K562 (cell line): ENCODE results near the gene SHANK1. TPM values are rescaled to one million over a fixed set of nuclear protein-coding genes. Genes with fewer than 3 reads are reported as not detected.

Experiments used
- ATAC-seq: fragments of 200-7000 bp; cut with Tn5 transposase; 3 replicates; pipeline ENCODE4 v1.9.1; 2020; ENCODE audit warnings: moderate library complexity
- BruUV-seq: library from RNA; stranded (reverse); fragments of 400-500 nt; replicated peaks from 2 replicates; lab custom pipeline; 2021; lab: Mats Ljungman, UMichigan
- CTCF ChIA-PET: fragments of 300-600 bp; formaldehyde crosslinking; extraction: SDS; loops from one replicate; lab custom pipeline; 2021; ENCODE audit warnings: low intra/inter-chr PET ratio; lab: Yijun Ruan, JAX
- POLR2A ChIA-PET: fragments of 300-600, 350-650 bp; sonication (Branson Sonifier 250); formaldehyde crosslinking; extraction: SDS; loops from one replicate; lab custom pipeline; 2021; ENCODE audit warnings: antibody characterized with exemption, inconsistent platforms; lab: Yijun Ruan, JAX
- DNase-seq, 4 experiments: peaks; one replicate each; pipeline versions ENCODE4 v3.0.0 to v3.0.0-alpha.2; 2011 to 2018; ENCODE audit warnings: low spot score in 3 of 4, mixed read lengths in 3 of 4; ENCODE audit errors: extremely low read depth in 1 of 4
- FAIRE-seq: peaks from 2 replicates; lab custom pipeline; 2011; peaks lifted over from hg19 to GRCh38; lab: Jason Lieb, UNC
- H2AFZ ChIP-seq: 2 replicates; pipeline ENCODE4 v1.6.0; 2011; ENCODE audit warnings: low read depth, low read length, control low read depth, inconsistent platforms
- H3K27ac ChIP-seq: fragments of 200-600 bp; 3 replicates; pipeline ENCODE4 v1.8.0; 2011; ENCODE audit warnings: low read depth, mild to moderate bottlenecking, control low read depth, inconsistent platforms, low read length, moderate library complexity, mixed read lengths; ENCODE audit errors: extremely low read depth
- H3K27me3 ChIP-seq, 2 experiments: fragments of 300-600 bp in 1 of 2; 2 replicates in 1 of 2; 3 replicates in 1 of 2; pipeline versions ENCODE4 v1.6.0 to v1.8.0; 2011; ENCODE audit warnings: inconsistent platforms in 2 of 2, low read length in 2 of 2, mild to moderate bottlenecking in 1 of 2, mixed read lengths in 1 of 2, moderate library complexity in 1 of 2; ENCODE audit not compliant: control insufficient read depth in 2 of 2, insufficient read depth in 2 of 2
- H3K36me3 ChIP-seq: fragments of 300-600 bp; 3 replicates; pipeline ENCODE4 v1.8.0; 2011; ENCODE audit warnings: mild to moderate bottlenecking, low read length, inconsistent platforms; ENCODE audit not compliant: control insufficient read depth, insufficient read depth
- H3K4me1 ChIP-seq, 2 experiments: fragments of 200-600 bp in 1 of 2; replicated peaks in 1 of 2; 2 replicates in 1 of 2; 3 replicates in 1 of 2; pipeline versions ENCODE4 v1.5.1 to v1.8.0; 2011; ENCODE audit warnings: inconsistent platforms in 2 of 2, low read length in 2 of 2, mild to moderate bottlenecking in 1 of 2, mixed read lengths in 1 of 2, moderate library complexity in 1 of 2; ENCODE audit not compliant: control insufficient read depth in 2 of 2, insufficient read depth in 2 of 2
- H3K4me2 ChIP-seq: 2 replicates; pipeline ENCODE4 v1.6.1; 2011; ENCODE audit warnings: low read length, control low read depth, inconsistent platforms, mixed read lengths; ENCODE audit not compliant: insufficient read depth
- H3K4me3 ChIP-seq: fragments of 200-600 bp; sonication (generic), shearing (Covaris generic); 2 replicates; pipeline ENCODE4 v1.5.1; 2016; ENCODE audit warnings: control low read depth, inconsistent platforms
- H3K79me2 ChIP-seq: fragments of 200-600 bp; 3 replicates; pipeline ENCODE4 v1.8.0; 2011; ENCODE audit warnings: low read length, inconsistent platforms; ENCODE audit not compliant: control insufficient read depth, insufficient read depth
- H3K9ac ChIP-seq, 2 experiments: 2 replicates each; pipeline versions ENCODE4 v1.6.0 to v1.6.1; 2011; ENCODE audit warnings: low read depth in 2 of 2, low read length in 2 of 2, control low read depth in 1 of 2, inconsistent platforms in 1 of 2, mild to moderate bottlenecking in 1 of 2, mixed read lengths in 1 of 2; ENCODE audit not compliant: insufficient read depth in 1 of 2
- H3K9me1 ChIP-seq: one replicate; pipeline ENCODE4 v1.6.0; 2011; ENCODE audit warnings: inconsistent platforms, mild to moderate bottlenecking, low read length, moderate library complexity; ENCODE audit not compliant: control insufficient read depth, insufficient read depth
- H3K9me3 ChIP-seq: replicated peaks from 2 replicates; pipeline ENCODE4 v1.5.1; 2011; ENCODE audit warnings: low read depth, low read length, inconsistent platforms; ENCODE audit not compliant: control insufficient read depth, insufficient read depth
- H4K20me1 ChIP-seq: replicated peaks from 2 replicates; pipeline ENCODE4 v1.6.1; 2011; ENCODE audit warnings: low read length, inconsistent platforms, mixed read lengths; ENCODE audit not compliant: control insufficient read depth, insufficient read depth
- POLR2AphosphoS2 ChIP-seq: IDR thresholded peaks from 2 replicates; pipeline ENCODE4 v1.6.1; 2012; ENCODE audit warnings: low read length, improper control_type of control experiment
- TAF9B ChIP-seq: fragments of 450-650 bp; IDR thresholded peaks from 2 replicates; pipeline ENCODE4 v1.6.1; 2018; ENCODE audit warnings: mild to moderate bottlenecking; ENCODE audit not compliant: partially characterized antibody
- THRAP3 ChIP-seq: fragments of 450-650 bp; IDR thresholded peaks from 2 replicates; pipeline ENCODE4 v1.6.1; 2016; ENCODE audit warnings: mild to moderate bottlenecking, inconsistent platforms, borderline replicate concordance
- ZNF717 ChIP-seq: fragments of 250-450 bp; sonication (Bioruptor Pico); IDR thresholded peaks from 2 replicates; pipeline ENCODE4 v1.5.0; 2021
- WGBS: fragments of 100-300 bp; shearing (Covaris generic); methylation state at CpG from one replicate; pipeline ENCODE4 v1.1.6; 2016; ENCODE audit warnings: low coverage, mixed read lengths; ENCODE audit not compliant: insufficient coverage; ENCODE audit errors: missing lambda C conversion rate; 5-methylcytosine and 5-hydroxymethylcytosine counted together
- in situ Hi-C: fragments of 300-500 bp; cut with MboI; formaldehyde crosslinking; loops from 4 replicates; pipeline ENCODE4 v1.15.0; 2018; ENCODE audit warnings: inconsistent platforms, mixed read lengths
- intact Hi-C: fragments of 100-400 bp; cut with micrococcal nuclease; formaldehyde crosslinking; loops from 2 replicates; pipeline ENCODE4 v1.14.2; 2022
- polyA plus RNA-seq, 8 experiments: library from polyadenylated mRNA; depleted of rRNA in 4 of 8; stranded (reverse) in 5 of 8; unstranded in 3 of 8; fragments of >200 nt; fragmentation: Nextera tagmentation in 2 of 8; fragmentation: Illumina TruSeq in 1 of 8; extraction: Ambion mirVana in 2 of 8; extraction: Trizol in 1 of 8; gene quantifications; 2 replicates each; pipeline versions ENCODE4 v1.2.1 to v1.2.3, GENCODE V29; 2011 to 2014; ENCODE audit warnings: inconsistent platforms in 1 of 8, missing spikeins in 1 of 8
- total RNA-seq, 7 experiments: library from RNA; depleted of rRNA in 6 of 7; stranded (reverse); fragments of >200 nt in 6 of 7; fragmentation: Illumina TruSeq in 2 of 7; extraction: Trizol in 2 of 7; gene quantifications; 2 replicates each; pipeline versions ENCODE4 v1.2.1 to v1.2.3, GENCODE V29; 2011 to 2021; ENCODE audit warnings: low replicate concordance in 1 of 7
- TF ChIP-seq, protein P1 (sequence below): fragments of 250-450 bp; sonication (Bioruptor Pico); IDR thresholded peaks from 2 replicates; pipeline ENCODE4 v1.4.0; 2020; ENCODE audit warnings: mild to moderate bottlenecking, moderate library complexity, borderline replicate concordance
- TF ChIP-seq, protein P2 (sequence below): fragments of 200-800 bp; sonication (Bioruptor generic); IDR thresholded peaks from 2 replicates; pipeline ENCODE4 v1.6.1; 2017; ENCODE audit warnings: missing genetic modification characterization, missing compliant biosample characterization
- TF ChIP-seq, protein P3 (sequence below): fragments of 450-650 bp; formaldehyde crosslinking; conservative IDR thresholded peaks from 2 replicates; pipeline ENCODE4 v1.4.0; 2022; ENCODE audit warnings: mild to moderate bottlenecking, missing genetic modification characterization

SHANK1 gene
- total and polyA plus RNA-seq, 9 of the 15 experiments (the other 6 are each of a cell fraction or from before 2014, with no cell fraction given) = 0.33 to 1.3 (median 0.55) TPM; not detected in 2

DNA sequence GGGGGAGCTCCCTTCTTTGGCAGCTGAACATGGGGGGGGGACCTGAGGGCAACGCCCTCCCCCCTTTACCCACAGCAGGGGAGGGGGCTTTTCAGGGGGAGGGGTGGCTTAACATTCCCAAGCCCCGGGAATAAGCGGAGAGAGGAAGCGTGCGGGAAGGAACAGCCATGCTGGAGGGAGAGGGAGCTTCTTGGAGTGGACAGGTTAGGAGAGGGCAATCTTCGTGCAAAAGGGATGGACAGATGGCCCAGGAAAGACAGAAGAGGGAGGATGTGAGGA, 59.6 kb downstream of the SHANK1 start:
- Histone ChIP-seq H4K20me1 (peaks cover 3% of the 10 kb centered on the region; the same call in 1 of the 2 replicates), H3K4me2 (no peak overlapping the region), H2AFZ (no peak overlapping the region), H3K4me1 (peaks cover 10 to 42% of the 10 kb centered on the region in 2 experiments), H3K9ac (no peak overlapping the region; a peak in 1 of 4 replicates), H3K27me3 (no peaks in the 10 kb centered on the region), H3K27ac (no peak overlapping the region), H3K36me3 (no peaks in the 10 kb centered on the region), H3K4me3 (no peak overlapping the region), H3K9me1 (no peaks in the 10 kb centered on the region), H3K9me3 (peaks cover 9% of the 10 kb centered on the region), H3K79me2 (peaks cover 14% of the 10 kb centered on the region; the same call in 2 of the 3 replicates)
- DNase-seq (no peak), ATAC-seq (no peak), FAIRE-seq (no peak)
- in situ Hi-C loops (no loop called here), intact Hi-C loops (no loop called here)
- ChIA-PET POLR2A (interaction anchor here (0.5 to 0.8 kb wide), 2 partner anchors 10 to 149 kb away, joined by 3 read pairs; partner anchors contain the start of gene JOSD2), CTCF (no interaction called here)
- BruUV-seq = no TSS peak
- TF ChIP-seq POLR2AphosphoS2 (0 out of 2 replicates have a peak, but pooled peaks have one; percentile 36), TAF9B (no peak)
- 80% methylated on average over 1 of the region's 6 CpGs for WGBS

DNA sequence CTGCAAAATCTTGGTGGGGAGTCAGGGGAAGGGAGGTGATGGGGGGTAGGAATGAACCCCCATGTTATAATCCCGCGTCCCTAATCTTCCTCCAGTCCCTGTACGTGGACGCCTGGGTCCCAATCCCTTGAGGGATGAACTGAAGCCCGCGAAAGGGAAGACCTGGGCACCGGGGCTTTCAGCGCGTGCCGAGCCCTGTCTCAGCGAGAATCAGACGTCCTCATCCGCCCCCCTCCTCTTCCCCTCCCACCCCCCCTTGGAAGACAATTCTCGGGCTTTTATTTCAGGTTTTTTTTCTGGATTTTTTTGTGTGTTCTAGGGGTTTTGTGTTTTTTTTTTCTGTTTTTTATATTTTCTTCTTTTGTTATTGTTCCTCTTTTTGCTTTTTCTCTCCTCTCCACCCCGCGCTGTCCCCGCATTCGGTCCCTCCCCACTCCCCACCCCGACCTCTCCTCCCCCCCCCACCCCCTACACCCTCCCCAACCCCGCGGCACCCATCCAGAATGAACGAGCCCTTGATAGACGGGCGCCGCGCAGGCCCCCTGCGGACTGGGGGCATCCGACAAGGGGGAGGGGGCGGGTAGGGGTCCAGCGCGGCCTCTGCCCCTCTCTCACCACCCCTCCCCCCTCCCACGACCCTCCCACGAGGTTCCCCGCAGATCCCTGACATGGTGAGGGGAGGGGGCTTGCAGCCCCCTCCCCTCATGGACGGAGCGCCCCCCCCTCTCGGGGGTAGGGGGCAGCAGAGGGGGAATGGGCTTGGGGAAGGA, 60.1 kb downstream of the SHANK1 start:
- no peaks in the 10 kb centered on the region for H3K9me1 ChIP-seq
- peaks cover 14% of the 10 kb centered on the region; the same call in 2 of the 3 replicates for H3K79me2 ChIP-seq
- no peak overlapping the region for H2AFZ ChIP-seq
- H4K20me1 ChIP-seq = peaks cover 3% of the 10 kb centered on the region; the same call in 1 of the 2 replicates
- H3K4me3 ChIP-seq = peak overlapping the region; percentile 66
- no TSS peak for BruUV-seq
- FAIRE-seq = no peak
- peak overlapping the region; percentile 79 for H3K4me2 ChIP-seq
- intact Hi-C loops = loop anchor here (1.0 to 5.0 kb wide), 4 partner anchors 51 to 297 kb away; partner anchors contain the start of gene NR1H2
- CTCF ChIA-PET = interaction anchor here (0.7 to 1.9 kb wide), 3 partner anchors 52 to 122 kb away, joined by 3 to 11 read pairs (median 5); no protein-coding TSS in a partner anchor
- in situ Hi-C loops = no loop called here
- H3K27ac ChIP-seq = no peak overlapping the region
- no peaks in the 10 kb centered on the region for H3K27me3 ChIP-seq
- ATAC-seq = no peak
- peaks cover 8% of the 10 kb centered on the region; the same call in 1 of the 2 replicates for H3K9me3 ChIP-seq
- 0% methylated on average over 1 of the region's 37 CpGs for WGBS
- no peaks in the 10 kb centered on the region for H3K36me3 ChIP-seq
- H3K9ac ChIP-seq = peak overlapping the region in 1 of 2 experiments; percentile 30; a peak in 2 of 4 replicates
- peaks cover 11 to 42% of the 10 kb centered on the region in 2 experiments for H3K4me1 ChIP-seq
- DNase-seq = no peak
- POLR2A ChIA-PET = interaction anchor here (0.5 to 0.8 kb wide), 2 partner anchors 10 to 148 kb away, joined by 3 read pairs; partner anchors contain the start of gene JOSD2
- TF ChIP-seq ZNF717 (CRISPR knock-in tag) = no peak
- TF ChIP-seq, protein P1, sequence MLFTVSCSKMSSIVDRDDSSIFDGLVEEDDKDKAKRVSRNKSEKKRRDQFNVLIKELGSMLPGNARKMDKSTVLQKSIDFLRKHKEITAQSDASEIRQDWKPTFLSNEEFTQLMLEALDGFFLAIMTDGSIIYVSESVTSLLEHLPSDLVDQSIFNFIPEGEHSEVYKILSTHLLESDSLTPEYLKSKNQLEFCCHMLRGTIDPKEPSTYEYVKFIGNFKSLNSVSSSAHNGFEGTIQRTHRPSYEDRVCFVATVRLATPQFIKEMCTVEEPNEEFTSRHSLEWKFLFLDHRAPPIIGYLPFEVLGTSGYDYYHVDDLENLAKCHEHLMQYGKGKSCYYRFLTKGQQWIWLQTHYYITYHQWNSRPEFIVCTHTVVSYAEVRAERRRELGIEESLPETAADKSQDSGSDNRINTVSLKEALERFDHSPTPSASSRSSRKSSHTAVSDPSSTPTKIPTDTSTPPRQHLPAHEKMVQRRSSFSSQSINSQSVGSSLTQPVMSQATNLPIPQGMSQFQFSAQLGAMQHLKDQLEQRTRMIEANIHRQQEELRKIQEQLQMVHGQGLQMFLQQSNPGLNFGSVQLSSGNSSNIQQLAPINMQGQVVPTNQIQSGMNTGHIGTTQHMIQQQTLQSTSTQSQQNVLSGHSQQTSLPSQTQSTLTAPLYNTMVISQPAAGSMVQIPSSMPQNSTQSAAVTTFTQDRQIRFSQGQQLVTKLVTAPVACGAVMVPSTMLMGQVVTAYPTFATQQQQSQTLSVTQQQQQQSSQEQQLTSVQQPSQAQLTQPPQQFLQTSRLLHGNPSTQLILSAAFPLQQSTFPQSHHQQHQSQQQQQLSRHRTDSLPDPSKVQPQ (CRISPR knock-in tag) = no peak
- TF ChIP-seq, protein P2, sequence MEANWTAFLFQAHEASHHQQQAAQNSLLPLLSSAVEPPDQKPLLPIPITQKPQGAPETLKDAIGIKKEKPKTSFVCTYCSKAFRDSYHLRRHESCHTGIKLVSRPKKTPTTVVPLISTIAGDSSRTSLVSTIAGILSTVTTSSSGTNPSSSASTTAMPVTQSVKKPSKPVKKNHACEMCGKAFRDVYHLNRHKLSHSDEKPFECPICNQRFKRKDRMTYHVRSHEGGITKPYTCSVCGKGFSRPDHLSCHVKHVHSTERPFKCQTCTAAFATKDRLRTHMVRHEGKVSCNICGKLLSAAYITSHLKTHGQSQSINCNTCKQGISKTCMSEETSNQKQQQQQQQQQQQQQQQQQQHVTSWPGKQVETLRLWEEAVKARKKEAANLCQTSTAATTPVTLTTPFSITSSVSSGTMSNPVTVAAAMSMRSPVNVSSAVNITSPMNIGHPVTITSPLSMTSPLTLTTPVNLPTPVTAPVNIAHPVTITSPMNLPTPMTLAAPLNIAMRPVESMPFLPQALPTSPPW = peak; percentile 16; the same call in 1 of the 2 replicates
- no peak for TF ChIP-seq THRAP3
- TF ChIP-seq, protein P3, sequence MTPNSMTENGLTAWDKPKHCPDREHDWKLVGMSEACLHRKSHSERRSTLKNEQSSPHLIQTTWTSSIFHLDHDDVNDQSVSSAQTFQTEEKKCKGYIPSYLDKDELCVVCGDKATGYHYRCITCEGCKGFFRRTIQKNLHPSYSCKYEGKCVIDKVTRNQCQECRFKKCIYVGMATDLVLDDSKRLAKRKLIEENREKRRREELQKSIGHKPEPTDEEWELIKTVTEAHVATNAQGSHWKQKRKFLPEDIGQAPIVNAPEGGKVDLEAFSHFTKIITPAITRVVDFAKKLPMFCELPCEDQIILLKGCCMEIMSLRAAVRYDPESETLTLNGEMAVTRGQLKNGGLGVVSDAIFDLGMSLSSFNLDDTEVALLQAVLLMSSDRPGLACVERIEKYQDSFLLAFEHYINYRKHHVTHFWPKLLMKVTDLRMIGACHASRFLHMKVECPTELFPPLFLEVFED = no peak
